Activated CD8-positive, alpha-beta memory T cell treated with anti-CD3 and anti-CD28 coated beads, Interleukin-2, amount 50 U/mL, for 24 hours (primary cell): Measurements from ENCODE around the gene NLRC3.
"Not testable (repeated sequence)": the region's sequence is repeated elsewhere in the genome, so short reads cannot be mapped to it uniquely, and the experiment has no call there.

Source experiments
- DNase-seq: peaks from one replicate; pipeline ENCODE4 v3.0.0-alpha.2; 2020; ENCODE audit errors: extremely low read depth

Gene NLRC3, protein sequence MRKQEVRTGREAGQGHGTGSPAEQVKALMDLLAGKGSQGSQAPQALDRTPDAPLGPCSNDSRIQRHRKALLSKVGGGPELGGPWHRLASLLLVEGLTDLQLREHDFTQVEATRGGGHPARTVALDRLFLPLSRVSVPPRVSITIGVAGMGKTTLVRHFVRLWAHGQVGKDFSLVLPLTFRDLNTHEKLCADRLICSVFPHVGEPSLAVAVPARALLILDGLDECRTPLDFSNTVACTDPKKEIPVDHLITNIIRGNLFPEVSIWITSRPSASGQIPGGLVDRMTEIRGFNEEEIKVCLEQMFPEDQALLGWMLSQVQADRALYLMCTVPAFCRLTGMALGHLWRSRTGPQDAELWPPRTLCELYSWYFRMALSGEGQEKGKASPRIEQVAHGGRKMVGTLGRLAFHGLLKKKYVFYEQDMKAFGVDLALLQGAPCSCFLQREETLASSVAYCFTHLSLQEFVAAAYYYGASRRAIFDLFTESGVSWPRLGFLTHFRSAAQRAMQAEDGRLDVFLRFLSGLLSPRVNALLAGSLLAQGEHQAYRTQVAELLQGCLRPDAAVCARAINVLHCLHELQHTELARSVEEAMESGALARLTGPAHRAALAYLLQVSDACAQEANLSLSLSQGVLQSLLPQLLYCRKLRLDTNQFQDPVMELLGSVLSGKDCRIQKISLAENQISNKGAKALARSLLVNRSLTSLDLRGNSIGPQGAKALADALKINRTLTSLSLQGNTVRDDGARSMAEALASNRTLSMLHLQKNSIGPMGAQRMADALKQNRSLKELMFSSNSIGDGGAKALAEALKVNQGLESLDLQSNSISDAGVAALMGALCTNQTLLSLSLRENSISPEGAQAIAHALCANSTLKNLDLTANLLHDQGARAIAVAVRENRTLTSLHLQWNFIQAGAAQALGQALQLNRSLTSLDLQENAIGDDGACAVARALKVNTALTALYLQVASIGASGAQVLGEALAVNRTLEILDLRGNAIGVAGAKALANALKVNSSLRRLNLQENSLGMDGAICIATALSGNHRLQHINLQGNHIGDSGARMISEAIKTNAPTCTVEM

DNA sequence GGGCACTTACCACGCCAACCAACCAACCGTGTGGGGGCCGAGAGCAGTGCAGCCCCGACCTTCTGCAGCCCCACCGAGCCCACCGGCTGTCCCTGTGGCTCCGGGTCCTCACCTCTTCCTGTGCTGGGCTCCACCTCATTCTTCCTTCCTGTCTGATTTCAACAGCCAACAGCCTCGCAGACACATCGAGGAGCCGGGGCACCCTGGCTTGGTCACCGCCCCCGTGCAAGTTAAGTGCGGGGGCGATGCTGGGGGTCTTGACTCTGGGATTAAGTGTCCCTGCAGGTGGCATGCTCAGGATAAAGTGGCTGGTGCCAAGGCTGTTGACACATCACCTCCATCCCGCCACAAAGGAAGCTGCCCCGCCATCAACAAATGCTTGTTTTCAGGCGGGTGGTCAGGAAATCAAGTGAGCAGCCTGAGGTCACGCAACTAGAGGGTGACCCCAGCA lies at the start of gene NLRC3:
TSS of gene NLRC3 (minus strand) at position 102 of the 451 bp plus-strand sequence. CDS start 12,367 bp downstream, outside the sequence.
- no peak for DNase-seq

DNA sequence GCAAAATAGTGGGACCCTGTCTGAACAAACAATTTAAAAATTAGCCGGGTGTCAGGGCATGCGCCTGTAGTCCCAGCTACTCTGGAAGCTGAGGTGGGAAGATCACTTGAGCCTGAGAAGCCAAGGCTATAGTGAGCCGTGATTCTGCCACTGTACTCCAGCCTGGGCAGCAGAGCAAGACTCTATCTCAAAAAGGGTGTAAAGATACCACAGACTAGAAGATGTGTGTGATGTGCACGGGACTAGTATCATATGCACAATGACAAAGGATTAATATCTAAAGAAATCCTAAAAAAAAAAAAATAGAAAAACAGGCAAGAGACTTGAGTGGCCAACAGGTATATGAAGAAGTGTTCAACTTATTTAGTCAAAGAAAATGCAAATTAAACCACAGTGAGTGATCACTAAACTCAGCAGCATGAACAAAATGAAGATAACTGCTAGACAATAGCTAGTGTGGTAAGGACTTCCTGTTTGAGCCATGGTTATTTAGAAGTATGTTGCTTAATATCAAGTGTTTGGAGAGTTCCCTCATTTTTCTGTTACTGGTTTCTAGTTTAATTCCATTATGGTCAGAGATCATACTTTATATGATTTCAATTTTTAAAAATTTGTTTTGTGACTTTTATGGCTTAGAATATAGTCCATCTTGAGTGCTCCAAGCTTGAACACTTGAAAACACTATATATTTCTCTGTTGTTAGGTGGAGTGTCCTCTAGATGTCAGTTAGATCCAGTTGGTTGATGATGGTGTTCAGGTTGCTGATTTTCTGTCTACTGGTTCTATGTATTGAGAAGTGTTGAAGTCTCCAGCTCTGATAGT lies 48.9 kb upstream of the NLRC3 start:
- no peak for DNase-seq

DNA sequence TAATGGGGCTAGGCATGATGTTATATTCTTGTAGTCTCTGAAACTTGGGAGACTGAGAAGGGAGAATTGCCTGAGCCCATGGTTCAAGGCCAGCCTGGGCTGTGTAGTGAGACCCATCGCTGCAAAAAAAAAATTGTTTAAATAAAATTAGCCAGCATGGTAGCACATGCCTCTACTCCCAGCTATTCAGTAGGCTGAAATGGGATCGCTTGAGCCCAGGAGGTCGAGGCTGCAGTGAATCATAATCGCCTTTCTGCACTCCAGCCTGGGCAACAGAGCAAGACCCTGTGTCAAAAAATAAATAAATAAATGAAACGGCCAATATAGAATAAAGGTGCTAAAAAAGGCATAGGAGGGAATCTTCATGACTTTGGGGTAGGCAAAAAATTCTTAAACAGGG lies 48.1 kb upstream of the NLRC3 start:
- DNase-seq, result no peak

DNA sequence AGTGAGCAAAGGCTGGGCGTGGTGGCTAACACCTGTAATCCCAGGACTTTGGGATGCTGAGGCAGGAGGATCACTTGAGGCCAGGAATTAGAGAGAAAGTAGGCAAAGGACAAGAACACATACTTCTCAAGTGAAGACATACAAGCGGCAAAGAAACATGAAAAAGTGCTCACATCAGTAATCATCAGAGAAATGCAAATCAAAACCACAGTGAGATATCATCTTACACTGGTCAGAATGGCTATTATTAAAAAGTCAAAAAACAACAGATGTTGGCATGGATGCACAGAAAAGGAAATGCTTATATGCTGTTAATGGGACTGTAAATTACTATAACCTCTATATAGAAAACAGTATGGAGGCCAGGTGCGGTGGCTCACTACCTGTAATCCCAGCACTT lies 46.4 kb upstream of the NLRC3 start:
- DNase-seq, result no peak

DNA sequence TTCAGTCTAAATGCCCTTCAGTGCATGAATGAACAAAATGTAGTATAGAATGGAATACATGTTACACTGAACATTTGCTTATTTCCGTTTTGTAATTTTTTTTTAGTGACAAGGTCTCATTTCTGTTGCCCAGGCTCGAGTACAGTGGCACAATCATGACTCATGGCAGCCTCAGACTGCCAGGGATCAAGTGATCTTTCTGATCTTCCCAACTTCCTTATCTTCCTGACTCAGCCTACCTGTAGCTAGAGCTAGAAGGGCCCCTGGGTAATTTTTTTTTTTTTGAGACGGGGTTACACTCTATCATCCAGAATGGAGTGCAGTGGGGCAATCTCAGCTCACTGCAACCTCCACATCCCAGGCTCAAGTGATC lies 41.6 kb upstream of the NLRC3 start:
- no peak for DNase-seq

DNA sequence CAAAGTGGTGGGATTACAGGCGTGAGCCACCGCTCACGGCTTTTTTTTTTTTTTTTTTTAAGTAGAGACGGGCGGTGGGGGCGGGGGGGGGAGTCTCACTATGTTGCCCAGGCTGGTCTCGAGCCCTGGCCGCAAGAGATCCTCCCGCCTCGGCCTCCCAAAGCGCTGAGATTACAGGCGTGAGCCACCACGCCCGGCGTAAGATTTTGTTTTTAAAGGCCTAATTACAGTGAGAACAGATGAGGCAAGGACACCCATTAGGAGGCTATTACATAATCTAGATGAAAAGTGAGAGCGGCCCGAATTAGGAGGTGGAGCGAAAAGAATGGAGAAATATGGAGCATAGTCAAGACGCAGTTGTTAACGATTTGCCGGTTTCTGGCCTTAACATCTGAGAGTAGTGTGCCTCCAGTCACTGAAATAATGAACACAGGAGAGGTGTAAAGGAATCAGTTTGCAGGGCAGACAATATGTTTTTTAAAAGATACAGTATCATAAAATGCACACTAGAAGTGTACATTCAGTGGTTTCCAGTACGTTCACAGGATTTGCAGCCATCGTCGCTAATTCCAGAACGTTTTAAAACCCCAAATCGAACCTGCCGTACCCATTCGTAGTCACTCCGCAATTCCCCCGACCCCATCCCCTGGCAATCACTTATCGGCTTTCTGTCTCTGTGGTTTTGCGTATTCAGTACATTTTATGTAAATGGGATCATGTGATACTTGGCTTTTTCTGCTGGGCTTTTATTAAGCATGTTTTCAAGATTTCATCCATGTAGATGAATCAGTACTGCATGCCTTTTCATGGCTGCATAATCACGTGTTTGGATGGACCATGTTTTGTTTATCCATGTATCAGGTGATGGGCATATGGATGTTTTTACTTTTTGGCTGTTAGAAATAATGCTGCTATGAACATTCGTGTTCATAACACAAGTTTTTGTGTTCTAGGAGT lies 35.6 kb upstream of the NLRC3 start:
- no peak for DNase-seq

DNA sequence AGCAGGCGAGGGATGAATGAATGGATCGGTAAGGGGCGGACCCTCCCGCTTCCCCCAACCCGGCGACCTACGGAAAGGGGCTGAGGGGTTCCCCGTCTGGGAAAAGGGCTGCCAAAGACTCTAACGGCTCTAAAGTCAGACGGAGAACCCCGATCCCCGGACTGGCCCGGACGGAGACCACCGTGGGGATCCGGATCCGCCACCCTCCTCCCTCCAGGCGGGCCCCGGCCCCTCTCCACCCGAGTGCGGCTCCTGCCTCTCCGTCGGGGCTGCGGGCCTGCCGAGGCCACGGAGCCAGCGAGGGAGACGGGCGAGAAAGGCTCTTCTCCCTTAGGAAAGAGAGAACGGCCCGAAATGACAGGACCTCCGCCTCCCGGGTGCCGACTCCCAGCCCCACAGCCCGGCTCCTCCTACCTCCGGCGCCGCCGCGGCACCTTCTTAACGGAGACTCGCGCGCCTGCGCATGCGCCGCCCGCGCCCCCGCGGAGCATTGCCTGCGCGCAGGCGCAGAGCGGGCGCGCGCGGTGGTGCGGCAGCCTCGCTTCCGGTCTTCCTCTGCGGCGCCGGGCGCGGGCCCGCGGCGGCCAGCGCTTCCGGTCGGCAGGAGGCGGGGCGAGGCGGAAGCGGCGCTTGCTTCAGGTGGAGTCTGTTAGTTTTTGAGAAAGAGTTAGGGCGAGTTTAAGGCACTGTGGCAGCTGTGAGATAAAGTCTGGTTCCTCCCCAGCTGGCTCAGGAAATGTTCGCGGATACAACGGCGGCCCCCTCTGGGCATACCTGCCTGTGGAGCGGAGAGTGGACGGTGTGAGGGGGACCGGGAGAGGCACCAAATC lies 34.2 kb upstream of the NLRC3 start, which contains the start of gene SLX4:
TSS of gene SLX4 (minus strand) at position 461 of the 830 bp plus-strand sequence. CDS start 2,642 bp downstream, outside the sequence.
- DNase-seq, result peak; percentile 62

DNA sequence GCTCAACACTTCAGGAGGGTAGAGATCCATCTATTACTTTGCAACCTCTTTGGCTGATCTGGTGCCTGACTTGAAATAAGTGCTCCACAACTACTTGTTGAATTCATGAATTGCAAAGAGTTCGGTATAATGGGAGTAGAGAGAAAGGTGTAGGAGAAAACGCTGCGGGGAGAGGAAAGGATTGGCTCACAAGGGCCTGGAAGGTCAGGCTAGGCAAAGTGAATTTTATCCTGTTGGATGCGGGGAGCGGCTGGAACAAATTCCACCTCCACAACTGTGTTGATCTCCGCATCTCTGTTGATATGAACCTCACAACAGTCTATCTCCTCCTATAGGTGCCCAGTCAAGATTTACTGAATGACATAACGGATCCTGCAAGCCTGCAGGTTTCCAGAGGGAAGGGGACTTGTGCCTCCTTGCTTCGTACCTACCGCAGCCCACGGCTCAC lies 33.5 kb upstream of the NLRC3 start:
- no peak for DNase-seq

DNA sequence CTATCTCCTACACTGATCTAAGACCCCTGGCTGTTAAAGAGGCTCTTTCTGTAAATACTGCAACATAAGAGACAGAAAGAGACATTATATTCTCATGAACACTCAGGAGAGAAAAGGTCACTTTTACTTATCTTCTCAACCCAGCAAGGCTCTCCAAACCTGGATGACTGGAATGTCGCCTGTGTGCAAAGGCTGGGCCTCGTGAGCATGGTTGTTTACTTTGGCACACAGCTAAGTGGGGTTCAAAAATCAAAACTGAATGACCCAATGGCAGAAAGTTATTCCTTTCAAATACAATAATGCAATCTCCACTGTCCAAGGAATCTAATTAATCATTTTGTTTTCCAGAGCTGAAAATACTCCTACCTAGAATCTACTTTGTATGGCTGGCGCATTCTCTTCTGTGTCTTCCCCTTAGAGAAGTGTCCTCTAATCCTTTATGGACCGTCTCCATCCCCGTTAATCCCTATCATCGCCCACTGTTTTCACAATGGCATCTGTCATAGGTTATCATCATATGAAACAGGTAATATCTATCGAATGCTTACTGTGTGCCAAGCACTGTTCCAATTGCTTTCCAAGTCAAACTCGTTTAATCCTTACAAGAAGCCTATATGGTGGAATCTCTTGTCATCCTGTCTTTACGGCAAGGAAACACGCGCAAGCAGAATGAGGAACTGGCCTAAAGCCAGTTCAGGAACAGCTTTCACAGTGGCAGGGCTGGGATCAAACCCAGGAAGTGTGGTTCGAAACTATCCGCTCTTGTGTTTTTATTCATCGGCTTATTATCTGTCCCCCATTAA lies 32.9 kb upstream of the NLRC3 start:
- DNase-seq, result no peak

DNA sequence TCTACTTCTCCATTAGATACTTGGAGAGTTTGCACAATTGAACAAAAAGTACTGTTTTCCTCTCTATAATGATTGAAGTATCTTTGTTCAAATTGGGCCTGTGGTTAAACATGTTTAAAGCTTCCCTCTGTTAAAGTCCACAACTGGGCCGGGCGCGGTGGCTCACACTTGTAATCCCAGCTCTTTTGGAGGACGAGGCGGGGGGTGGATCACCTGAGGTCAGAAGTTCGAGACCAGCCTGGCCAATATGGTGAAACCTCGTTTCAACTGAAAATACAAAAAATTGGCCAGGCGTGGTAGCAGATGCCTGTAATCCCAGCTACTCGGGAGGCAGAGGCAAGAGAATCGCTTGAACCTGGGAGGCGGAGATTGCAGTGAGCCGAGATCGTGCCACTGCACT lies 31.8 kb upstream of the NLRC3 start:
- DNase-seq, result not testable (repeated sequence)

DNA sequence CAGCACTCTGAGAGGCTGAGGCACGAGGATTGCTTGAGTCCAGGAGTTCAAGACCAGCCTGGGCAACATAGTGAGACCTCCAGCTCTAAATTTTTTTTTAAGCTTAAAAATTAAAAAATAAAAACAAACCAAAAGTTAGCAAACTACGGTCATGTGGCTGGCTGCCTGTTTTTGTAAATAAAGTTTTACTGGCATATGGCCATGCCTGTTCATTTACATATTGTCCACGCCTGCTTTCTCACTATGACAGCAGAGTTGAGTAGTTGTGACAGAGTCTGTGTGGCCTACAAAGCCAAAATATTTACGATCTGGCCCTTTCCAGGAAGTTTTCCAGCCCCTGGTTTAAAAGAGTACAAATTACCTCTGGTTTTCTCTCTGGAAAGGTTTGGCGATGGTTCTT lies 30.9 kb upstream of the NLRC3 start:
- DNase-seq, result no peak

DNA sequence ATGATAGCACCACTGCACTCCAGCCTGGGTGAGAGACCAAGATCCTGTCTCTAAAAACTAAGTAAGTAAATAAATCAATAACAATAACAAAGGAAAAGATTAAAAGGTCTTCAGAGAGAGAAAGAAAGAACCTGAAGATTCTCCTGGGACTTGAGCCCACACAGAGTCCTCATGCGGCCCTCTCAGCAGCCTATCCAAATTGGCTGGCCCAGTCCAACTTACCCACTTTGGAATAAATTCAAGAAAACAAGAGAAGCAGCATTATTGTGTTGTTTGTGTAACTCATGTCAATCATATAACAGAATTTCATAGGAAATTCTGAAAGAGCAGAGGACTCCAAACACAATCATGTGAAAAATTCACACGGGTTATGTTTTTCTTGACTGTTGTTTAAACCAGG lies 30.4 kb upstream of the NLRC3 start:
- no peak for DNase-seq

DNA sequence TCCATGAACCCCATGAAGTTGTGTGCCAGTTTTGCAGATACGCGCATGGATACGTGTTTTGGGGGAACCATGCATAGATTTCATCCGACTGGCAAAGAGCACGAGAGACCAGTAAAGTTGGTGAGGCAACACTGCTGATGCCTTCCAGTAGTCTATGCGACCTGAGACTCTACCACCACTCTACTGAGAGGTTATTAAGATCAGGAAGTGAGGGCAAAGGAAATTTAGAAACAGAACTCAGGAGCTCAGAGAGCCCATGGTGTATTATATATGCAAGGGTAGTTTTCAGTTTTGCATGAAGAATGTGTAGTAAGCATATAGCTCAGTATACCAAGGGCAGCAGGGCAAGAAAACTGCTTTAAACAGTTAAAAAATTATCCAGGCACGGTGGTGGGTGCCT lies 30.0 kb upstream of the NLRC3 start:
- DNase-seq, result no peak

DNA sequence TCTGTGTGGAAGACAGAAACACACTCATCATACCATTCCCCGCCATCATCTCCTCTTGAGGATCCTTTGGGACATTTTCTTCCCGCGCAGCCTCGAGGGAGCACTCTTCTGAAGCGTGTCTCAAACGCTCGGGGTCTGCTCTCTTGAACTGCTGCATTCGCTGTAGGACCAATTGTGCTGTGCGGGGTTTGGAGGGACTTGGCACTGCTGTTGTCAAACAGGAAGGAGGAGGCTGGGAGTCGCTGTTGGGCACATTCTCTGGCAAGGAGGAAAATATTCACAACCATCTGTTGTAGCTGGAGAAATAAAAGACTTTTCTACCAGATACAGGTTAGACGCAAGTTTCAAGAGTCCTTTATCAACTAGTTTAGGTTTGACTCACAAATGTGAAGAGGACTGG lies 29.2 kb upstream of the NLRC3 start:
- DNase-seq, result no peak

DNA sequence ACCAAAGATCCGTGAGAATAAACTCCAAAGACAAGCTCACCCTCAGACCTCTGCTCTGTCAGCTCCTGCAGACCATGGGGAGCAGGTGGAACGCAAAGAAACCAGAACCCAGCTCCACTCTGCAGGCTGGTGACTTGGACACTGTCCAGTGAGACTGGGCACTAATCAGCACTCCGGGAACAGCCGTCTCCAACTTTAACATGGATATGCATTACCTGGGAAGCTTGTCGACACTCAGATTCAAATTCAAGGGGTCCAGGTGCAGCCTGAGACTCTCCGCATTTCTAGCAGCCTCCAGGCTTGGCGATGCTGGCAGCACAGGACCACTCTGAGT lies 25.1 kb upstream of the NLRC3 start:
- DNase-seq, result no peak

DNA sequence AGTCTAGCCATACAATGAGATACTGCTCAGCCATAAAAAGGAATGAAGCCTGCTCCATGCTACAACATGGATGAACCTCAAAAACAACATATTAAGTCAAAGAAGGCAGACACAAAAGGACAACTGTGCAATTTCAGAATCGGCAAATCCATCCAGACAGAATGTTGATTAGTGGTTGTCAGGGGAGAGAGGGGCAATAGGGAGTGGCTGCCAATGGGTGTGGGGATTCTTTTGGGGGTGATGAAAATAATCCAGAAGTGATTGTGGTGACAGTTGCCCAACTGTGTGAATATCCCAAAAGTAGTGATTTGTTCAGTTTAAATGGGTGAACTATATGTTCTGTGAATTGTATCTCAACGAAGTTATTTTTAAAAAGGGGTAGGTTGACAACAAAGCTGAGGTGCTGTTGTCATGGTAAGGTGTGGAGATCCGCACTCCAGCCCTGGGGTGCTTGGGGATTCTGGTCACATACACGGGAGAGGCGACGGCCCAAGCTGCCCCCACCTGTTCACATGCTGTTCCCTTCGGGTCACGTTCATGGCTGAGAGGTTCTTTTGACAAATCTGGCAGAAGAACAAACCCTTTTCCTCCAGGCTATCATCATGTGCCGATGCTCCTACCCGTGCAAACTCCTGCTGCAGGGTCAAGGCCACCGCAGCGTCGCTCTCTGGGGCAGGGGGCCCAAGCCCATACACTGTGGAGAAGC lies 24.6 kb upstream of the NLRC3 start:
- DNase-seq, result no peak

DNA sequence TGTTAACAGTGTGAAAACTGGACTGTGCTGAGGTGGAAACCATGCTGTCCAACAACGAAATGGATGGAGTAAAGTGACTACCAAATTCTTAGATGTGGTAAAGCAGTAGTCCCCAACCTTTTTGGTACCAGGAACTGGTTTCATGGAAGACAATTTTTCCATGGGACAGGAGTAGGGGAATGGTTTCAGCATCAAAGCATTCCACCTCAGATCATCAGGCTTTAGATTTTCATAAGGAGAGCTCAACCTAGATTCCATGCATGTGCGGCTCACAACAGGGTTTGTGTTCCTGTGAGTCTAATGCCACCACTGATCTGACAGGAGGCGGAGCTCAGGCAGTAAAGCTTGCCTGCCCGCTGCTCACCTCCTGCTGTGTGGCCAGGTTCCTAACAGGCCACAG lies 22.7 kb upstream of the NLRC3 start:
- no peak for DNase-seq

DNA sequence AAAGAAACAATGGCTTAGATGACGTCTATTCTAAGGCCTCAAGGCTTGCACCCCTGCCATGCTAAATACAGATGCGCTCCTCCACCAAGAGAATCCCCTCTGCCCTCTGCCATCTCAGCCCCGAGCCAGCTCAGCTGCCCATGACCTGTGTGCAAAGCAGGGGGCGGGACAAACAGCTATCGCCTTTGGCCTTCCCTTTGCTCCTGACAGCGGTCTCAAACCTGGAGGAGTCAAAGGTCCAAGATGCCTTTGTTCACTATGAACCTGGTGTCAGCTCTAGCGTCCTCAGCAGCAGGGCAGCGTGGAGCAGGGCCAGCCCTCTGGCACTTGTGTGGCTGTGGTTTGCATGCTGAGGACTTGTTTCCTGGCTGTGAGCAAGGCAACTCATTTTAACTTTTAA lies 21.9 kb upstream of the NLRC3 start:
- DNase-seq, result no peak
